Peyer's patch (tissue), 4 donors: Measurements from ENCODE around the gene TMEM170B. TPM values are rescaled to one million over a fixed set of nuclear protein-coding genes. Genes with fewer than 3 reads are reported as not detected.

ENCODE experiments used
- DNase-seq, 3 donors: peaks; one replicate each; pipeline ENCODE4 v3.0.0-alpha.2; 2017 to 2019
- H3K27ac ChIP-seq, 4 donors: fragments of 200-600 bp; sonication (generic); one replicate each; pipeline ENCODE4 v1.5.1; 2016 to 2019
- H3K27me3 ChIP-seq, 2 donors: fragments of 200-600 bp; sonication (generic); one replicate each; pipeline ENCODE4 v1.5.1; 2019
- H3K36me3 ChIP-seq, 3 donors: fragments of 200-600 bp; sonication (generic); one replicate each; pipeline ENCODE4 v1.5.1; 2016 to 2019
- H3K4me1 ChIP-seq, 4 donors: fragments of 200-600 bp; sonication (generic); one replicate each; pipeline ENCODE4 v1.5.1; 2016 to 2019
- H3K4me3 ChIP-seq, 4 donors: fragments of 200-600 bp; sonication (generic); 1 replicate in 3 of 4; 2 replicates in 1 of 4; pipeline ENCODE4 v1.5.1; 2016 to 2019; ENCODE audit warnings: mild to moderate bottlenecking in 1 of 4
- H3K9me3 ChIP-seq, 4 donors: fragments of 200-600 bp; sonication (generic); one replicate each; pipeline ENCODE4 v1.5.1; 2016 to 2019; ENCODE audit warnings: mild to moderate bottlenecking in 1 of 4
- POLR2A ChIP-seq, 2 donors: fragments of 450-650 bp; IDR thresholded peaks; one replicate each; pipeline ENCODE4 v1.5.1; 2017; ENCODE audit warnings: antibody characterized with exemption in 2 of 2, mild to moderate bottlenecking in 2 of 2, moderate library complexity in 2 of 2
- total RNA-seq, 4 donors: library from RNA; depleted of rRNA; stranded (reverse); fragments of >200 nt; gene quantifications; one replicate each; pipeline ENCODE4 v1.1.0, GENCODE V29; 2016
- TF ChIP-seq, protein P1 (sequence below), 6 experiments: fragments of 450-650 bp in 4 of 6; fragments of 200-600 bp in 2 of 6; sonication (generic) in 1 of 6; IDR thresholded peaks; one replicate each; pipeline ENCODE4 v1.5.1; 2017 to 2019; ENCODE audit warnings: antibody characterized with exemption in 6 of 6, mild to moderate bottlenecking in 3 of 6, moderate library complexity in 1 of 6

The TMEM170B gene
- total RNA-seq, 4 donors from 2014 or later: 0.35 to 1.7 (median 0.96) TPM

GRCh38 chr6:11621119-11621518 is 83.6 kb downstream of the TMEM170B start:
- TF ChIP-seq POLR2A (IDR thresholded peaks at IDR 0.05): no peak
- TF ChIP-seq, protein P1, sequence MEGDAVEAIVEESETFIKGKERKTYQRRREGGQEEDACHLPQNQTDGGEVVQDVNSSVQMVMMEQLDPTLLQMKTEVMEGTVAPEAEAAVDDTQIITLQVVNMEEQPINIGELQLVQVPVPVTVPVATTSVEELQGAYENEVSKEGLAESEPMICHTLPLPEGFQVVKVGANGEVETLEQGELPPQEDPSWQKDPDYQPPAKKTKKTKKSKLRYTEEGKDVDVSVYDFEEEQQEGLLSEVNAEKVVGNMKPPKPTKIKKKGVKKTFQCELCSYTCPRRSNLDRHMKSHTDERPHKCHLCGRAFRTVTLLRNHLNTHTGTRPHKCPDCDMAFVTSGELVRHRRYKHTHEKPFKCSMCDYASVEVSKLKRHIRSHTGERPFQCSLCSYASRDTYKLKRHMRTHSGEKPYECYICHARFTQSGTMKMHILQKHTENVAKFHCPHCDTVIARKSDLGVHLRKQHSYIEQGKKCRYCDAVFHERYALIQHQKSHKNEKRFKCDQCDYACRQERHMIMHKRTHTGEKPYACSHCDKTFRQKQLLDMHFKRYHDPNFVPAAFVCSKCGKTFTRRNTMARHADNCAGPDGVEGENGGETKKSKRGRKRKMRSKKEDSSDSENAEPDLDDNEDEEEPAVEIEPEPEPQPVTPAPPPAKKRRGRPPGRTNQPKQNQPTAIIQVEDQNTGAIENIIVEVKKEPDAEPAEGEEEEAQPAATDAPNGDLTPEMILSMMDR (IDR thresholded peaks at IDR 0.05): no peak

DNA sequence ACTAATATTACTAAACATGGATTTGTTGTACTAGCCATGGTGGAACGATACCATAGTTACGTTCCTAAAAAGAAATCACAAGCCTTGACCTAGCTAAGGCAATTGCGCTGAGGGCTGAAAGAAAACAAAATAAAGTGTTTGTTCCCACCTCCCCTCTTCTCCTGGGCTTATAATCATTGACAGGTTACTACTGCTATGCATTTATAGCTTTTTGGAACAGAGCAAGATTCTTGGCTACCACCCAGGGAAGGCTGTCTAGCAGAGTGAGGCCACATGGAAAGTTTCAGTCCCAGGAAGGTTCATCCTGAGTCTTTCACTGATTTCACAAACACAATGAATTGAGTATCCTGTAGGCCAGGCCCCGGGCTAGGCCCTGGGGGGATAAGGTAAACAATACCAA is 84.6 kb downstream of the TMEM170B start:
- no peaks in the 10 kb centered on the region for H3K4me1 ChIP-seq
- H3K9me3 ChIP-seq: no peaks in the 10 kb centered on the region
- no peak for TF ChIP-seq POLR2A (IDR thresholded peaks at IDR 0.05)
- TF ChIP-seq, protein P1 (IDR thresholded peaks at IDR 0.05): no peak
- H3K36me3 ChIP-seq: no peaks in the 10 kb centered on the region
- H3K27me3 ChIP-seq: no peaks in the 10 kb centered on the region
- H3K4me3 ChIP-seq: no peak overlapping the region
- no peak for DNase-seq
- no peak overlapping the region for H3K27ac ChIP-seq

More at GRCh38 chr6:11621119-11621518, 83.6 kb downstream of the TMEM170B start:
- Histone ChIP-seq H3K9me3 (no peaks in the 10 kb centered on the region), H3K36me3 (no peaks in the 10 kb centered on the region), H3K4me3 (no peak overlapping the region), H3K27ac (no peak overlapping the region), H3K4me1 (no peaks in the 10 kb centered on the region), H3K27me3 (no peaks in the 10 kb centered on the region)
- DNase-seq: no peak

- no peak overlapping the region for H3K27ac ChIP-seq
- no peaks in the 10 kb centered on the region for H3K4me1 ChIP-seq
- no peaks in the 10 kb centered on the region for H3K36me3 ChIP-seq
- H3K9me3 ChIP-seq: no peaks in the 10 kb centered on the region
- no peaks in the 10 kb centered on the region for H3K27me3 ChIP-seq
- TF ChIP-seq, protein P1 (IDR thresholded peaks at IDR 0.05): no peak
- TF ChIP-seq POLR2A (IDR thresholded peaks at IDR 0.05): no peak
- no peak for DNase-seq
- no peak overlapping the region for H3K4me3 ChIP-seq
Observed at GRCh38 chr6:11623272-11623671, 85.7 kb downstream of the TMEM170B start.

- TF ChIP-seq POLR2A (IDR thresholded peaks at IDR 0.05): no peak
- TF ChIP-seq, protein P1 (IDR thresholded peaks at IDR 0.05): no peak
- H3K27ac ChIP-seq: no peak overlapping the region
- no peaks in the 10 kb centered on the region for H3K36me3 ChIP-seq
- no peaks in the 10 kb centered on the region for H3K4me1 ChIP-seq
- DNase-seq: no peak
- H3K27me3 ChIP-seq: no peaks in the 10 kb centered on the region
- H3K4me3 ChIP-seq: no peak overlapping the region
- no peaks in the 10 kb centered on the region for H3K9me3 ChIP-seq
Observed at GRCh38 chr6:11625302-11625701, 87.8 kb downstream of the TMEM170B start.

DNA sequence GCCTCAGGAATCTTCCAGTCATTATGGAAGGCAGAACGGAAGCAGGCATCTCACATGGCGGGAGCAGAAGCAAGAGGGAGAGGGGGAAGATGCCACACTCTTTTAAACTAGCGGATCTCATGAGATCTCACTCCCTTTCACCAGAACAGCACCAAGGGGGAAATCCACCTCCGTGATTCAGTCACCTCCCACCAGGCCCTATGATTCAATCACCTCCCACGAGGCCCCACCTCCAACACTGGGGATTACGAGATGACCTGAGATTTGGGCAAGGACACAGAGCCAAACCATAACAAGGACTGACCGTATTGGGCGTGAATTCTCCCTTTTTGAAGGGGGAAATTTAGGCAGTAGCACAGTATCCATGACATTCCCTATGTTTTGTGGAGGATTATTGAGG is 88.8 kb downstream of the TMEM170B start:
- Histone ChIP-seq H3K9me3 (no peaks in the 10 kb centered on the region), H3K36me3 (no peaks in the 10 kb centered on the region), H3K27me3 (no peaks in the 10 kb centered on the region), H3K4me1 (no peaks in the 10 kb centered on the region), H3K4me3 (no peak overlapping the region), H3K27ac (no peak overlapping the region)
- TF ChIP-seq, protein P1 (IDR thresholded peaks at IDR 0.05): no peak
- TF ChIP-seq POLR2A (IDR thresholded peaks at IDR 0.05): no peak
- no peak for DNase-seq

DNA sequence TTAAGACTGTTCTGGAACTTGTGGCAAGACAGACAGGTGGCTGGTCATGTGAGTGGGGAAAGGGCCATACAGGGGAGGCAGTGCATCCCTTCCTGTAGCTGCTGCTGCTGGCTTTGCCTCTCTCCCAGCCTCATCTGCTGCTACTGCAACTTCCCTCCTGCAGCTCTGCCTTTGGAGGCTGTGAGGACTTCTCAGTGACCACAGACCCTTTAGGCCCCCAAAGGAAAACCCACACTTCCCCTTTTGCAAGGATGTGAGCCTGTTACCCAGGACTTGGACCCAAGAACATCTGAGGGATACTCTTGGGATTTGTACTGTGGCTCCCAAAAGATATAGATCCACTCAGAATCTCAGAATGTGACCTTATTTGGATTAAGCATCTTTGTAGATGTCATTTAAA is 91.0 kb downstream of the TMEM170B start:
- Histone ChIP-seq H3K4me3 (no peak overlapping the region), H3K4me1 (no peaks in the 10 kb centered on the region), H3K27me3 (no peaks in the 10 kb centered on the region), H3K27ac (no peak overlapping the region), H3K9me3 (no peaks in the 10 kb centered on the region), H3K36me3 (no peaks in the 10 kb centered on the region)
- TF ChIP-seq, protein P1 (IDR thresholded peaks at IDR 0.05): no peak
- no peak for DNase-seq
